ENCODE results near the gene NEO1.

Gene NEO1

DNA sequence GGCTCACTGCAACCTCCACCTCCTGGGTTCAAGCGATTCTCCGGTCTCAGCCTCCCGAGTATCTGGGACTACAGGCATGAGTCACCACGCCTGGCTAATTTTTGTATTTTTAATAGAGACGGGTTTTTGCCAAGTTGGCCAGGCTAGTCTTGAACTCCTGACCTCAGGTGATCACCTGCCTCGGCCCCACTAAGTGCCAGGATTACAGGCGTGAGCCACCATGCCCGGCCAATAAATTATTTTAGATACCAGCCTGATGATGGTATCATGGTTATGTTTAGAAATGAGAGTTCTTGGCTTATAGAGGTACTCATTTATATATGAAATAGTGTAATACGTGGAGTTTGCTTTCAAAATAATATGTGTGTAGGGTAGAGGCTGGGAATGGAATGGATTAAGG lies 119.4 kb downstream of the NEO1 start:
- TF ChIP-seq CTCF (IDR thresholded peaks at IDR 0.05): no peak

- TF ChIP-seq CTCF (IDR thresholded peaks at IDR 0.05): no peak
Observed at GRCh38 chr15:73172508-73172907, 120.2 kb downstream of the NEO1 start.

GRCh38 chr15:73174171-73174570 lies 121.9 kb downstream of the NEO1 start:
- TF ChIP-seq CTCF (IDR thresholded peaks at IDR 0.05): no peak

GRCh38 chr15:73175382-73175781 lies 123.1 kb downstream of the NEO1 start:
- TF ChIP-seq CTCF (IDR thresholded peaks at IDR 0.05): no peak

DNA sequence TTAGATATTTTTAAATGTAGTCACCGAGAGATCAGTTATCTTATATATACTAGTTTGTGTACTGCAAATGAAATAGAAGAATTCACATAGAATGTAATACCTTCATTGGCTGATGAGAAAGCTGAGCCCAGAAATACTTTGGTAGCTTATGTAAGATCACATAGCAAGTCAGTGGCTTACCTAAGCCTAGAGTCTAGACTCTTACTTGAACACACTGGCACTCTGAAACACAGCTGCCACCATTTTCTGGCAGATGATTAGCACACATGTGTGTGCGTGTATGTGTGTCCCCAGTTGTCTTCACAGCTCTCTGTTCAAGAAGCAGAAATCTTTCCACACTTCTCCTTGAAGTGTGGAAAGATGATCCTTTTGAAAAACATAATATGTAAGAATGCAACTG lies 124.3 kb downstream of the NEO1 start:
- no peak for TF ChIP-seq CTCF (IDR thresholded peaks at IDR 0.05)

DNA sequence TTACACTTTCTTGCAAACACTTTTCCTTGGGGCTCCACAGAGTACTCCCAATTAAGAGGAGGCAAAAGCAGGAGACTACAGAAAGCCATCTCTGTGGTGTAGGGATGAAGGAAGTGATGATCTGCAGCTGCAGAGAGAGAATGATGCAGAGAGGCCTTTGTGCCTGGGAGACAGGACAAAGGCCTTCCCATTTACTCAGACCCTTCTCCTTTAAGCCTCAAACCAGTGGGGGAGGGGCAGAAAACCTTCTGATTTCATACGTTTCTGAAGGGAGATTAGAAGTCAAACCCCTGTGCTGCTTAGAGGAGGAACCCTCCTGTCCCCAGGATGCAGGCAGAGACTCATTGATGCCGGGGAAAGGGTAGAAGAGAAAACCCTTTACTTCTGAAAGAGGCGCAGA lies 130.8 kb downstream of the NEO1 start:
- TF ChIP-seq CTCF (IDR thresholded peaks at IDR 0.05): no peak

DNA sequence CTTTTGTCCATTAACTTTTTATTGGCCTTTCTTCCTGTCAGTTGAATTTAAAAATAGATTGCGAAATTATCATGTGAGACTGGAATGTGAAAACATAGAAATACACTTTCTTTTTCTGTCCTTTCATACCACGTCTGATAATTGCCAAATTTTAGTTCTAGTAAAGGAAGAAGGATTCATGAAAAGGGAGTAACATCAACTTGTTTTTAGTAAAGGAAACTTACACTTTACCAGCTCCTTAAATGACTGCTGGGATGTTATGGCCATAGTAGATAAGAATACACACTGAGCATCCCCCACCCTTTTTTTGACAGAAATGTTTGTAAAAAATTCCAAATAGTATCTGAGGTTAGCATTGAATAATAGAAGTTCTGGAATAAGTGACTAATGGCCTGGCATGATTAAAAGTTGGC lies 137.9 kb downstream of the NEO1 start:
- no peak for TF ChIP-seq CTCF (IDR thresholded peaks at IDR 0.05)

DNA sequence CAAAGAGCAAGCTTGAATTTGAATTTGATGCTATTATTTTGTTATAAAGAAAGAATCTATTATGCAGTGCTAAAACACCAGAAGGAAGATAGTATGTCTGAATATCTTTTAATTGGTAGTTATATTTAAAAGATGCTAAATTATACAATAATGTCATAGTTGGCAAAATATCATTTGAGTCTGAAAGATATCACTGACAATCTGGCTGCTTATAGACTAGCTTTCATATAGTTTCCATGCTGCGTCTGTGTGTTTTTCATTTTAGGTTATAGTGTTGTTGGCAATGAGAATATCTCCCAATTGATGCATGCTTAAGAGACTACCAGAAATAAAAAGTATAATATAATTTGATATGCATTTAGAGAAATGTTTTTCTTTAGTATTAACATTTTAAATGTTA lies 142.9 kb downstream of the NEO1 start:
- no peak for TF ChIP-seq CTCF (IDR thresholded peaks at IDR 0.05)
